WTC11 (cell line): ENCODE measurements around the gene AJM1. TPM values are rescaled to one million over a fixed set of nuclear protein-coding genes. Genes with fewer than 3 reads are reported as not detected.
"Not testable (repeated sequence)": the region's sequence is repeated elsewhere in the genome, so short reads cannot be mapped to it uniquely, and the experiment has no call there.

Experiments used
- ATAC-seq: fragments of 200-7000 bp; cut with Tn5 transposase; 2 replicates; pipeline ENCODE4 v1.10.0; 2021; ENCODE audit warnings: mild to moderate bottlenecking, moderate library complexity
- CTCF ChIA-PET: fragments of 300-600 bp; sonication (Branson Sonifier 250); formaldehyde crosslinking; loops from one replicate; lab custom pipeline; 2021; ENCODE audit warnings: antibody characterized with exemption; lab: Charles Lee
- POLR2A ChIA-PET: fragments of 350-600 bp; sonication (Branson Sonifier 250); formaldehyde crosslinking; loops from one replicate; lab custom pipeline; 2021; ENCODE audit warnings: antibody characterized with exemption; lab: Charles Lee
- DNase-seq: peaks from one replicate; pipeline ENCODE4 v3.0.0; 2021; ENCODE audit warnings: low spot score
- H3K27ac Mint-ChIP-seq: 2 replicates; pipeline ENCODE4 v1.8.0; 2021; ENCODE audit warnings: mixed read lengths
- H3K27me3 Mint-ChIP-seq: 2 replicates; pipeline ENCODE4 v1.8.0; 2021; ENCODE audit warnings: low read depth, mild to moderate bottlenecking, moderate library complexity, mixed read lengths
- H3K36me3 Mint-ChIP-seq: 2 replicates; pipeline ENCODE4 v1.8.0; 2021; ENCODE audit warnings: mixed read lengths
- H3K4me1 Mint-ChIP-seq: 2 replicates; pipeline ENCODE4 v1.8.0; 2022; ENCODE audit warnings: mixed read lengths
- H3K4me3 Mint-ChIP-seq: 2 replicates; pipeline ENCODE4 v1.8.0; 2021; ENCODE audit warnings: mild to moderate bottlenecking, moderate library complexity, mixed read lengths
- H3K9me3 Mint-ChIP-seq: 2 replicates; pipeline ENCODE4 v1.8.0; 2021; ENCODE audit warnings: mixed read lengths
- AFF4 ChIP-seq: sonication (generic); formaldehyde crosslinking; IDR thresholded peaks from 2 replicates; pipeline ENCODE4 v1.8.1; 2023; ENCODE audit warnings: mild to moderate bottlenecking, missing genetic modification reagents, borderline replicate concordance
- ARID4B ChIP-seq: sonication (generic); formaldehyde crosslinking; IDR thresholded peaks from 2 replicates; pipeline ENCODE4 v1.8.0; 2023; ENCODE audit warnings: missing genetic modification reagents, mild to moderate bottlenecking, borderline replicate concordance
- CBFB ChIP-seq: sonication (generic); formaldehyde crosslinking; IDR thresholded peaks from 2 replicates; pipeline ENCODE4 v1.8.1; 2022; ENCODE audit warnings: mild to moderate bottlenecking, low read depth, missing genetic modification reagents
- CDX4 ChIP-seq: fragments of 250-450 bp; sonication (Bioruptor Pico); IDR thresholded peaks from 2 replicates; pipeline ENCODE4 v1.9.0; 2021; ENCODE audit warnings: moderate library complexity, mild to moderate bottlenecking, inconsistent platforms, borderline replicate concordance
- EMX1 ChIP-seq: fragments of 250-450 bp; sonication (Bioruptor Pico); IDR thresholded peaks from 2 replicates; pipeline ENCODE4 v1.8.0; 2021; ENCODE audit warnings: mild to moderate bottlenecking
- ERG ChIP-seq: fragments of 250-450 bp; sonication (Bioruptor Pico); IDR thresholded peaks from 2 replicates; pipeline ENCODE4 v1.8.0; 2021; ENCODE audit warnings: mild to moderate bottlenecking
- GABPB1 ChIP-seq: sonication (generic); formaldehyde crosslinking; IDR thresholded peaks from 2 replicates; pipeline ENCODE4 v1.8.1; 2023; ENCODE audit warnings: mild to moderate bottlenecking, missing genetic modification reagents
- GTF2I ChIP-seq: fragments of 250-450 bp; sonication (Bioruptor Pico); conservative IDR thresholded peaks from 2 replicates; pipeline ENCODE4 v1.4.0; 2021; ENCODE audit warnings: mild to moderate bottlenecking
- JAZF1 ChIP-seq: fragments of 250-450 bp; sonication (Bioruptor Pico); IDR thresholded peaks from 2 replicates; pipeline ENCODE4 v1.9.0; 2021; ENCODE audit warnings: moderate library complexity, mild to moderate bottlenecking, inconsistent platforms
- NR1H2 ChIP-seq: sonication (generic); formaldehyde crosslinking; IDR thresholded peaks from 2 replicates; pipeline ENCODE4 v1.9.0; 2021; ENCODE audit warnings: mild to moderate bottlenecking, moderate library complexity, missing genetic modification reagents
- NR2C2 ChIP-seq: sonication (generic); formaldehyde crosslinking; IDR thresholded peaks from 2 replicates; pipeline ENCODE4 v1.8.0; 2022; ENCODE audit warnings: mild to moderate bottlenecking, missing genetic modification reagents
- USF1 ChIP-seq: sonication (generic); formaldehyde crosslinking; IDR thresholded peaks from 2 replicates; pipeline ENCODE4 v1.8.0; 2022; ENCODE audit warnings: mild to moderate bottlenecking, missing genetic modification reagents
- ZBTB43 ChIP-seq: sonication (generic); formaldehyde crosslinking; IDR thresholded peaks from 2 replicates; pipeline ENCODE4 v1.8.1; 2023; ENCODE audit warnings: mild to moderate bottlenecking, missing genetic modification reagents
- ZNF121 ChIP-seq: sonication (generic); formaldehyde crosslinking; IDR thresholded peaks from 2 replicates; pipeline ENCODE4 v1.8.0; 2023; ENCODE audit warnings: missing genetic modification reagents
- ZNF232 ChIP-seq: sonication (generic); formaldehyde crosslinking; IDR thresholded peaks from 2 replicates; pipeline ENCODE4 v1.8.0; 2022; ENCODE audit warnings: mild to moderate bottlenecking, missing genetic modification reagents
- ZNF396 ChIP-seq: fragments of 250-450 bp; sonication (Bioruptor Pico); IDR thresholded peaks from 2 replicates; pipeline ENCODE4 v1.8.0; 2021; ENCODE audit warnings: mild to moderate bottlenecking, moderate library complexity, borderline replicate concordance
- ZNF425 ChIP-seq: fragments of 250-450 bp; sonication (Bioruptor Pico); conservative IDR thresholded peaks from 2 replicates; pipeline ENCODE4 v1.9.0; 2021; ENCODE audit warnings: mild to moderate bottlenecking
- total RNA-seq: library from RNA; stranded (reverse); gene quantifications from 3 replicates; pipeline ENCODE4 v1.2.3, GENCODE V29; 2021

The AJM1 gene
- total RNA-seq, 1 experiment from 2014 or later = 1.6 TPM

GRCh38 chr9:136802321-136802720 lies 40.0 kb upstream of the AJM1 start:
- POLR2A ChIA-PET = no interaction called here
- TF ChIP-seq ZNF121 = no peak
- TF ChIP-seq JAZF1 = no peak
- TF ChIP-seq USF1 (CRISPR knock-in tag) = no peak
- no peak for TF ChIP-seq ZNF396
- no peak for TF ChIP-seq EMX1
- TF ChIP-seq ERG (CRISPR knock-in tag) = no peak
- no peak for TF ChIP-seq GABPB1 (CRISPR knock-in tag)
- TF ChIP-seq CBFB (CRISPR knock-in tag) = no peak
- no peak for TF ChIP-seq ZNF232 (CRISPR knock-in tag)
- TF ChIP-seq NR1H2 = no peak
- no peak for TF ChIP-seq NR2C2 (CRISPR knock-in tag)
- TF ChIP-seq ZBTB43 (CRISPR knock-in tag) = no peak
- TF ChIP-seq GTF2I (CRISPR knock-in tag) = no peak
- TF ChIP-seq CDX4 (CRISPR knock-in tag) = no peak
- TF ChIP-seq ZNF425 (CRISPR knock-in tag) = no peak
- no peak for TF ChIP-seq ARID4B
- TF ChIP-seq AFF4 = no peak
- CTCF ChIA-PET = interaction anchor here (1.1 to 3.6 kb wide), 3 partner anchors 20 to 233 kb away, joined by 4 to 14 read pairs (median 4); partner anchors contain the start of gene AJM1
- Mint-ChIP-seq H3K4me3 (no peak overlapping the region), H3K27ac (no peak overlapping the region), H3K4me1 (peaks cover 9% of the 10 kb centered on the region), H3K9me3 (no peaks in the 10 kb centered on the region), H3K27me3 (peaks cover 52% of the 10 kb centered on the region), H3K36me3 (peaks cover 3% of the 10 kb centered on the region)
- no peak for DNase-seq
- ATAC-seq = no peak

GRCh38 chr9:136803009-136803550 lies 39.2 kb upstream of the AJM1 start:
- CTCF ChIA-PET = interaction anchor here (1.1 kb wide), 2 partner anchors 20 to 39 kb away, joined by 4 read pairs; partner anchors contain the start of gene AJM1
- H3K4me3 Mint-ChIP-seq, H3K9me3 Mint-ChIP-seq, H3K27ac Mint-ChIP-seq, H3K36me3 Mint-ChIP-seq, POLR2A ChIA-PET, DNase-seq, H3K4me1 Mint-ChIP-seq, ATAC-seq: not testable (repeated sequence)
- peaks cover 45% of the 10 kb centered on the region for H3K27me3 Mint-ChIP-seq
